Activated CD4-positive, alpha-beta T cell treated with anti-CD3 and anti-CD28 coated beads for 48 hours (primary cell): ENCODE measurements around the gene SLC6A19.

Experiments
- DNase-seq: peaks from one replicate; pipeline ENCODE4 v3.0.0-alpha.2; 2020

SLC6A19 gene

GRCh38 chr5:1197876-1198666, 3.3 kb upstream of the SLC6A19 start:
- no peak for DNase-seq

- DNase-seq = no peak
These were observed 2.1 kb upstream of the SLC6A19 start for GRCh38 chr5:1199340-1199648.

- DNase-seq = no peak
These were observed 1.5 kb upstream of the SLC6A19 start for GRCh38 chr5:1199649-1200494.

- no peak for DNase-seq
These were observed 684 bp upstream of the SLC6A19 start for GRCh38 chr5:1200495-1201326.

- no peak for DNase-seq
These were observed 817 bp downstream of the SLC6A19 start for GRCh38 chr5:1202026-1202797.

GRCh38 chr5:1202798-1203185, 1.4 kb downstream of the SLC6A19 start:
- no peak for DNase-seq

- DNase-seq = no peak
These were observed 2.0 kb downstream of the SLC6A19 start for GRCh38 chr5:1203311-1203967.

- DNase-seq = no peak
These were observed 2.7 kb downstream of the SLC6A19 start for GRCh38 chr5:1203968-1204692.

- no peak for DNase-seq
These were observed 3.4 kb downstream of the SLC6A19 start for GRCh38 chr5:1204693-1205242.

GRCh38 chr5:1205255-1206180, 4.1 kb downstream of the SLC6A19 start:
- no peak for DNase-seq

GRCh38 chr5:1206521-1207412, 5.4 kb downstream of the SLC6A19 start:
- DNase-seq = no peak

- no peak for DNase-seq
These were observed 6.2 kb downstream of the SLC6A19 start for GRCh38 chr5:1207555-1207954.

GRCh38 chr5:1208221-1208742, 6.9 kb downstream of the SLC6A19 start:
- no peak for DNase-seq

GRCh38 chr5:1208743-1209488, 7.5 kb downstream of the SLC6A19 start:
- no peak for DNase-seq

- DNase-seq = no peak
These were observed 8.1 kb downstream of the SLC6A19 start for GRCh38 chr5:1209489-1209852.

GRCh38 chr5:1209896-1210776, 8.7 kb downstream of the SLC6A19 start:
- no peak for DNase-seq

GRCh38 chr5:1210832-1211251, 9.4 kb downstream of the SLC6A19 start:
- no peak for DNase-seq
